RWPE1 (cell line): Measurements from ENCODE around the gene SHROOM3.
A peak's percentile ranks its signal among the peaks of the same experiment; 100 is the strongest.

Experiments
- CTCF ChIA-PET: fragments of 350-600 bp; sonication (Branson Sonifier 250); formaldehyde crosslinking; extraction: SDS; loops from one replicate; lab custom pipeline; 2021; lab: Yijun Ruan, JAX
- POLR2A ChIA-PET: fragments of 400-600 bp; formaldehyde crosslinking; extraction: SDS; loops from one replicate; lab custom pipeline; 2020; ENCODE audit warnings: antibody characterized with exemption; ENCODE audit not compliant: low non-redundant PET; lab: Yijun Ruan, JAX
- DNase-seq: peaks from one replicate; pipeline ENCODE4 v3.0.0; 2012; ENCODE audit warnings: low spot score
- H3K27ac ChIP-seq: fragments of 450-650 bp; 2 replicates; pipeline ENCODE4 v1.5.1; 2017
- CTCF ChIP-seq: fragments of 450-650 bp; conservative IDR thresholded peaks from 2 replicates; pipeline ENCODE4 v1.5.1; 2017; ENCODE audit warnings: low read depth, mild to moderate bottlenecking

SHROOM3 gene

GRCh38 chr4:76756416-76756815 lies 321.4 kb downstream of the SHROOM3 start:
- DNase-seq: no peak
- TF ChIP-seq CTCF: no peak
- ChIA-PET POLR2A (no interaction called here), CTCF (interaction anchor here (0.5 to 1.1 kb wide), 3 partner anchors 10 to 417 kb away, joined by 3 to 4 read pairs (median 3); no protein-coding TSS in a partner anchor)
- H3K27ac ChIP-seq: no peak overlapping the region

DNA sequence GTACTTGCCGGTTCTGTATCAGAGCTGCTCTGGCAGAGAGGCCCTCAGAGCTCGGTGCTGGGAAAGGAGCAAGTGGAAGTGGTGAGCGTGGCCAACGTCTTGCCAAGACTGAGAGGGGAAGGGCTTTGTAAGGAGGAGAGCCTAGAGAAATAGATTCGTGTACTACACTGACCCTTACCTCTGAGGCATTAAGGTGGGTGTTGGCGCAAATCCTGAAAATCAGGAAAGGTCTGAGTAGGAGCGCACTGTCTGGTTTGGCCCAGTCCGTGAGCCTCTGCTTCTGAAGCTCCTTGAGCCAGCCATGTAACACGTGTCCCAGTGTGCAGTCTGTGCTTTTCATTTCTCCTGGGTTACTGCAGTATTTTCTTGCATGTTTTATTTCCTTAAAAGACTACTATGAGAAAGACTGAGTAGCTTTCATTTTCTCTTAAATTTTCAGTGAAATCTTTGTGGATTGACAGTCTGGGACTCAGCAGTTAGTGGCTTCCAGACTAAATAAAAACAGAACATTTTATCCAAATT lies 322.4 kb downstream of the SHROOM3 start:
- POLR2A ChIA-PET: interaction anchor here (0.5 kb wide), 1 partner anchor 90 kb away, joined by 12 read pairs; no protein-coding TSS in a partner anchor
- CTCF ChIA-PET: interaction anchor here (0.6 to 1.7 kb wide), 11 partner anchors 13 to 477 kb away, joined by 3 to 8 read pairs (median 3); no protein-coding TSS in a partner anchor
- TF ChIP-seq CTCF: no peak
- H3K27ac ChIP-seq: no peak overlapping the region
- no peak for DNase-seq

DNA sequence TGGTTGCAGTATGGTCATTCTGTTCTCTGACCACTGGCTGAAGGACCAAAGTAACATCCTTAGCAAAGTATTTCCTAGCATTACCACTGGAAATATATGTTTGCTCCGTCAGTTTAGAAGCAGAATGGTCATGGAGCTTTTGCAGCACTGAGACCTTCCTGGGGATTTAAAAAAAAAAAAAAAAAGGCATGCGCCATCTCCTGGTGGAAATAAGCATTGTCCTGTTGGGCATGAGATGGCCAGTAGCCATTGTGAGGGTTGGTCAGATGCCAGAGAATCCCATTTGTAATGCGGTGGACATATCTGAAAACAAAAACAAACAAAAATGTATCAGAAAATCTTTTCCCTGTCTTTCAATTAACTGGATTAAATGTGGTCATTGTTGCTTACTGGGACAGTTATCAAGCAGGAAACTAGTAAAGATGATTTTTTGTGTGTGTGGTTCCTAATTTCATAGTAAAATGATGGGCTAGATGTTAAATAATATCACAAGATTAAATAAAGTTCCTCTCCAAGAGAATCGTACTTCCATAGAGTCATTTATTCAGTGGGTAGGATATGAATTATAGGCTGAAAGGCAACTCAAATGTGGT lies 323.4 kb downstream of the SHROOM3 start:
- H3K27ac ChIP-seq: no peak overlapping the region
- ChIA-PET POLR2A (interaction anchor here (0.5 kb wide), 2 partner anchors 91 to 267 kb away, joined by 3 to 12 read pairs; no protein-coding TSS in a partner anchor), CTCF (interaction anchor here (0.6 to 1.7 kb wide), 9 partner anchors 14 to 478 kb away, joined by 3 to 8 read pairs (median 4); no protein-coding TSS in a partner anchor)
- TF ChIP-seq CTCF: peak; percentile 78
- peak; percentile 53 for DNase-seq

DNA sequence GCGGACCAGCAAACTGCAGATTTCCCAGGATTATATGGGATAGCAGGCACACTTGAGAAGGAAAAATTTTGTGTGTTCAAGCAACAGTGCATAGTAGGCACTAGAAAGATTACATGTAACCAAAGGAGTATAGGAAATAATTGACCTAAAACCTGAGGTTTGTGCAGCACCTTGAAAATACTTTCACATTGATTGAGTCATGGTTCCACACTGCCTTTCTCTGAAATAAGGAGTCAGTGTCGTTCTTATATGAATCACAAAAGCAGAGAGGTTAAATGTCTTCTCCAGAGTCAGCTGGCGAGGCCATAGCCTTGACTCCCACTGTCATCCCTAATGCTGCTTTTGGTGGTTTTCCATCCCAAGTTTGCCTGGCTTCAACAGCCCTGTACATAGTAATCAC lies 324.0 kb downstream of the SHROOM3 start:
- POLR2A ChIA-PET: no interaction called here
- CTCF ChIA-PET: interaction anchor here (1.0 kb wide), 1 partner anchor 328 kb away, joined by 3 read pairs; no protein-coding TSS in a partner anchor
- no peak for DNase-seq
- TF ChIP-seq CTCF: no peak
- H3K27ac ChIP-seq: no peak overlapping the region

GRCh38 chr4:76760193-76760592 lies 325.2 kb downstream of the SHROOM3 start:
- H3K27ac ChIP-seq: no peak overlapping the region
- no peak for TF ChIP-seq CTCF
- DNase-seq: no peak
- ChIA-PET POLR2A (no interaction called here), CTCF (interaction anchor here (0.9 to 1.0 kb wide), 2 partner anchors 261 to 329 kb away, joined by 3 to 4 read pairs; no protein-coding TSS in a partner anchor)

DNA sequence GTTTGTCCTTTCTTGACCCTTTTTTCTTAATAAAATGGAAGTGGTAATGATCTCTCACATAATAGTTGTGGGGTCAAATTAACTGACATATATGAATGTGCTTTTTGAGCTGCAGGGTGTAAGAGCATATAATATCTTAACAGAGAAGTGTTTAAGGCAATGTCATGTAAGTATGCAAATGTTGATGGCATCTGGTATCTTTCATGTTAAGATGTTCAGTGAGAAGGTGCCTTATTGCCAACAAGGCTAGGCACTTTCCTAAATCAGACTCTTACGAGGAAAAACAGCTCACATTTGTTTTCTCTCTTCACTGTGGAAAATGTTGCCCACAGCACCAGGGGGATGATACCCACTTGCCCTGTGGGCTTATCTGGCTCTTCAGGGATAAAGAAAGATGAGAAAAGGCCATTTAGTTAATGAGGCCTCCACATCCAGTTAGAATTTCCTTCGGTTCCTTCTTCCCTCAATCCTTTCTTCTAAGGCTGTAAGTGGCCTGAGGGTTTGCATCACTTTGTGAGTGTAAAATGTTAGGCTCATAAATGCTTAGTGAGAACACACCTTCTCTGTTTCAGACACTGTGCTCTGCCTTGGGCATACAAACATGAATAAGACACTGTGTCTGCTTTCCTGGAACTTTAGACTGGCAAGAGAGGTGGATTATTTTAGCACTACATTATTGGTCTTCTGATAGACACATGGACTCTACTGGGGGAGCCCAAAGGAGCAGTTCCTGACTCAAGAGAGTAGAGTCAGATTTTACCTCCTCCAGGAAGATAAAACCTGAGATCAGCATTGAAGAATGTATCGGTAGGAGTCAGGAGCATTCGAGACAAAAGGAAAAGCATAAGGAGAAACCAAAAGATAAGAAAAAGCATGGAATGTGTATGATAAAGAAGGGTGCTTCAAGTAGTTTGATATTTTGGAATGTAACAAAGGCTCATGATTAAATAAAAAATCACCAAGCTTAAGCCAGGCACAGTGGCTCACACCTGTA lies 327.4 kb downstream of the SHROOM3 start:
- CTCF ChIA-PET: no interaction called here
- POLR2A ChIA-PET: no interaction called here
- H3K27ac ChIP-seq: no peak overlapping the region
- no peak for TF ChIP-seq CTCF
- no peak for DNase-seq
